ENCODE measurements around the gene PZP. TPM values are rescaled to one million over a fixed set of nuclear protein-coding genes. Genes with fewer than 3 reads are reported as not detected.

The PZP gene
- total and polyA plus RNA-seq, 3 experiments from 2014 or later, result 0.28 TPM; not detected in 2

GRCh38 chr12:9106067-9106466 lies 102.1 kb downstream of the PZP start:
- Histone ChIP-seq H3K4me3 (ENCODE audit: low read length) (no peak overlapping the region), H3K4me1 (ENCODE audit: insufficient read depth, low read length) (no peaks in the 10 kb centered on the region), H3K36me3 (ENCODE audit: insufficient read depth, low read length) (no peaks in the 10 kb centered on the region), H3K27ac (ENCODE audit: low read depth, low read length) (no peak overlapping the region), H3K9me3 (ENCODE audit: low read length) (no peaks in the 10 kb centered on the region), H3K27me3 (ENCODE audit: insufficient read depth, low read length, poor library complexity, severe bottlenecking) (no peaks in the 10 kb centered on the region)
- no peaks in the 10 kb centered on the region for H3K27me3 Mint-ChIP-seq
- peaks cover 4 to 32% (median 5%) of the 10 kb centered on the region in 3 donors for H3K36me3 Mint-ChIP-seq
- peaks cover 15 to 24% (median 17%) of the 10 kb centered on the region in 3 donors for H3K4me1 Mint-ChIP-seq
- H3K9me3 Mint-ChIP-seq, result no peaks in the 10 kb centered on the region
- no peak for DNase-seq
- no peak overlapping the region for H3K4me3 Mint-ChIP-seq
- ChIA-PET POLR2A (no interaction called here), CTCF (no interaction called here)
- H3K27ac Mint-ChIP-seq, result peak overlapping the region in 1 of 8 donors; percentile 27

DNA sequence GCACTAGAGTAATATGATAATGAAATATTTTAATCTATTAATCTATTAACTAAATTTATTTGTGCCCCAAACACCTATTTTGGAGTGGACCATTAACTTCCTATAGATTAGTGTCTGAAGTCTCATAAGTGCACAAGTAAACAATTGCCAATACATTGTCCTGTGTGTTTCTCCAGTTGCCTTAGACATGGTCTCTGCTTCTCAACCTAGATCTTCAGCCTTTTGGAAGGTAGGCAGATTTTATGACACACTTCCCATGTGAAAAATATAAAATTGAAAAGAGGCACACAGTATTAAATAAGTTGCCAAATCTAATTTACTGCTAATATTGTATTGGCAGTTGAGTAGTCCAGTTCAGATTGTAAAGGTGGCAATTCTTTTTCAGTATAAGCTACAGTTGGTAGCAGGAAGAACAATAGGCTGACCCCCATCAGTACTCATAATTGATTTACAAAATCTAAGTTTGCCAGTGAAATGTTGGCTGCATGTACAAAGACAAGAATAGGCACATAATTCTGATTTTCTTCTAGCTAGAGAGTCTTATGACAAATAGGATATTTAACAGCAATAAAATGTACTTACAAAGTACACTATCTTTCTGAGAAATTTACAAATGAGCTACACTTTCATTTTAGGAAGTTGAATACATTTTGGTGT lies 103.3 kb downstream of the PZP start:
- peaks cover 18 to 27% (median 19%) of the 10 kb centered on the region in 3 donors for H3K4me1 Mint-ChIP-seq

DNA sequence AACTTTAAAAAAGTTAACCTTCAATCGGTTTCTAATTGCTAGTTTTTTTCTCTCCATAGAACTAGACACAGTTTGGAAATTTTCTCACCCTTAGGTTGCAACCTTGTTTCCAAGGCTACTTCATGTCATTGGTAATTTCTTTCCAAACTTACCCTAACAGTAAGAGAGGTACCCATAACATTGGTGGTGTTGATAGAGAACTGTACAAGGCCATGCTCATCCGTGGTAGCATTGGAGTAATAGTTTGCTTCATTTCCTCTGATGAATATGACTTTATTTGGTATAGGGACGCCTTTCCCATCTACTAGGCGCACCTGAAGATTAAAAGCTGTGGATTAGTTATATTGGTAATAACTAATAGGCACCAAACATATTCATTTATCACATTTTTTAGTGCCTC lies 104.1 kb downstream of the PZP start:
- peaks cover 7 to 43% (median 10%) of the 10 kb centered on the region in 3 donors for H3K36me3 Mint-ChIP-seq
- Histone ChIP-seq H3K4me1 (ENCODE audit: insufficient read depth, low read length) (no peaks in the 10 kb centered on the region), H3K4me3 (ENCODE audit: low read length) (no peak overlapping the region), H3K27me3 (ENCODE audit: insufficient read depth, low read length, poor library complexity, severe bottlenecking) (no peaks in the 10 kb centered on the region), H3K27ac (ENCODE audit: low read depth, low read length) (no peak overlapping the region), H3K9me3 (ENCODE audit: low read length) (no peaks in the 10 kb centered on the region), H3K36me3 (ENCODE audit: insufficient read depth, low read length) (peaks cover 3% of the 10 kb centered on the region)
- no peaks in the 10 kb centered on the region for H3K9me3 Mint-ChIP-seq
- DNase-seq, result no peak
- ChIA-PET POLR2A (no interaction called here), CTCF (interaction anchor here (1.3 kb wide), 1 partner anchor 13 kb away, joined by 3 read pairs; no protein-coding TSS in a partner anchor)
- H3K27me3 Mint-ChIP-seq, result no peaks in the 10 kb centered on the region
- peak overlapping the region in 1 of 8 donors; percentile 4 for H3K27ac Mint-ChIP-seq
- no peak overlapping the region for H3K4me3 Mint-ChIP-seq
- H3K4me1 Mint-ChIP-seq, result peaks cover 16 to 27% (median 21%) of the 10 kb centered on the region in 3 donors

More for the DNA sequence above, 103.3 kb downstream of the PZP start:
- H3K9me3 ChIP-seq (ENCODE audit: low read length), result no peaks in the 10 kb centered on the region
- POLR2A ChIA-PET, result interaction anchor here (0.5 kb wide), 1 partner anchor 11 kb away, joined by 3 read pairs; the partner anchor contains the start of gene A2M
- no peak overlapping the region for H3K27ac ChIP-seq (ENCODE audit: low read depth, low read length)
- H3K4me1 ChIP-seq (ENCODE audit: insufficient read depth, low read length), result no peaks in the 10 kb centered on the region
- Mint-ChIP-seq H3K27ac (peak overlapping the region in 1 of 8 donors; percentile 68), H3K27me3 (no peaks in the 10 kb centered on the region), H3K9me3 (no peaks in the 10 kb centered on the region), H3K36me3 (peaks cover 5 to 38% (median 7%) of the 10 kb centered on the region in 3 donors), H3K4me3 (no peak overlapping the region)
- no peak for DNase-seq
- no peaks in the 10 kb centered on the region for H3K27me3 ChIP-seq (ENCODE audit: insufficient read depth, low read length, poor library complexity, severe bottlenecking)
- no peak overlapping the region for H3K4me3 ChIP-seq (ENCODE audit: low read length)
- H3K36me3 ChIP-seq (ENCODE audit: insufficient read depth, low read length), result no peaks in the 10 kb centered on the region
- CTCF ChIA-PET, result interaction anchor here (1.3 kb wide), 1 partner anchor 13 kb away, joined by 3 read pairs; no protein-coding TSS in a partner anchor

DNA sequence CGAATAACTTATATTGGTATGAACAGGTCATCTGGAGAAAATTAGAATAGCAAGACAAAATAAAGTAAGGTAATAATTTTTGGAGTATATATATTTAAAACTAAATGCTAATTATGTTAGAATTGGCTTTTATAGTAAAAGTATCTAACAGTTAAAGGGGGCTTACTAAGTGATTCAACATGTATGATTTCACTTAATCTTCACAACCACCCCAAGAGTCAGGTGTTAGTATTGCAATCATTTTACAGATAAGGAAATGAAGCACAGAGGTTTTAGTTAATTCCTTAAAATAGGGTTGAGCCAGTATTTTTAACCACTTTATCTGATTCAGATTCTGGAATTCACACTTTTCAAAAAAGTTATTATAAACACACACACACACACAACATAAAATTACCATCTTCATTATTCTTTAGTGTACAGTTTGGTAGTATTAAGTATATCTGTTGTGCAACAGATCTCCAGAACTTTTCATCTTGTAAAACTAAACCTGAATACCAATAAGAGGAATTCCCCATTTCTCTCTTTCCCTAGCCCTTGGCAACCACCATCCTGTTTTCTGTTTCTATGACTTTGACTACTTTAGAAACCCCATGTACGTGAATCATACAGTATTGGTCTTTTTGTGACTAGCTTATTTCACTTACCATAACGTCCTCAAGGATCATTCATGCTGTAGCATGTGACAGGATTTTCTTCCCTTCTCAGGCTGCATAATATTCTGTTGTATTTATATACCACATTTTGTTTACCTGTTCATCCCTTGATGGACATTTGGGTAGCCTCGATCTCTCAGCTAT lies 104.9 kb downstream of the PZP start:
- Mint-ChIP-seq H3K4me3 (no peak overlapping the region), H3K4me1 (peaks cover 9 to 21% (median 16%) of the 10 kb centered on the region in 3 donors), H3K36me3 (peaks cover 4 to 41% (median 12%) of the 10 kb centered on the region in 3 donors), H3K27me3 (no peaks in the 10 kb centered on the region), H3K9me3 (no peaks in the 10 kb centered on the region), H3K27ac (peak overlapping the region in 3 of 8 donors; percentile 4 to 64 (median 55))
- peaks cover 3% of the 10 kb centered on the region for H3K36me3 ChIP-seq (ENCODE audit: insufficient read depth, low read length)
- POLR2A ChIA-PET, result no interaction called here
- no peak overlapping the region for H3K4me3 ChIP-seq (ENCODE audit: low read length)
- H3K4me1 ChIP-seq (ENCODE audit: insufficient read depth, low read length), result no peaks in the 10 kb centered on the region
- no peak for DNase-seq
- no peaks in the 10 kb centered on the region for H3K27me3 ChIP-seq (ENCODE audit: insufficient read depth, low read length, poor library complexity, severe bottlenecking)
- CTCF ChIA-PET, result interaction anchor here (1.3 kb wide), 1 partner anchor 14 kb away, joined by 3 read pairs; no protein-coding TSS in a partner anchor
- H3K27ac ChIP-seq (ENCODE audit: low read depth, low read length), result no peak overlapping the region
- no peaks in the 10 kb centered on the region for H3K9me3 ChIP-seq (ENCODE audit: low read length)

DNA sequence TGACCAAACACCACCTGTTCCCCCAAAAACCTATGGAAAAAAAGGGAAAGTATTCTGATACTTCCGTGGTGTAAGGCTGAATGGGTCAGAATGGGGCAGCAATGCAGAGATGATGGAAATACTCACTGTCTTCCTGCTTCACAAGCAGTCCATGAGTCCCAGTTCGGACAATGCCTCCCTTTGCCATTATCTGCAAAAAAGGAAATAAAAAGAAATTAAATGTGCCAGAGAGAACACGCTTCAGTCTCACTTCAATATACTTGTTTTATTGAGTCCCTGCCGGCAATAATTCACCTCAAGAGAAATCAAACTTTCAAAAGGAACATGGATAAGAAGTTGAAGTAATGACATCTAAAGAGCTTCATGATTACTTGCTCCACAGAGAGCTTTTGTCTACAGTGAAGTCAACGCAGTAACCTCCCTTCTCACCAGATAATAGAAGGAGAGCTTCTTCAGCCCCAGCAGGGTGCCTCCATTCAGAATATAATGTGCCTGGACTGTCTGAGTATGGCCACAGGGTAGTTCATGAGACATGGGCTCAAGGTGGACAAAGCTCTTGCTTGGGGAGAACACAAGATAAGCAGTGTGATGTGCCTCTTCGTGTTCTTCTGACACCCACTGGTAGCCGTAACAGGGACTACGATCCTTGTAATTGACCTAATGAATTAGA lies 107.0 kb downstream of the PZP start:
- Histone ChIP-seq H3K27ac (ENCODE audit: low read depth, low read length) (no peak overlapping the region), H3K27me3 (ENCODE audit: insufficient read depth, low read length, poor library complexity, severe bottlenecking) (no peaks in the 10 kb centered on the region), H3K36me3 (ENCODE audit: insufficient read depth, low read length) (peaks cover 3% of the 10 kb centered on the region), H3K9me3 (ENCODE audit: low read length) (no peaks in the 10 kb centered on the region), H3K4me1 (ENCODE audit: insufficient read depth, low read length) (no peaks in the 10 kb centered on the region), H3K4me3 (ENCODE audit: low read length) (no peak overlapping the region)
- Mint-ChIP-seq H3K36me3 (peaks cover 4 to 47% (median 8%) of the 10 kb centered on the region in 3 donors), H3K4me1 (peaks cover 8 to 25% (median 22%) of the 10 kb centered on the region in 3 donors), H3K27ac (no peak overlapping the region), H3K4me3 (no peak overlapping the region), H3K9me3 (no peaks in the 10 kb centered on the region), H3K27me3 (no peaks in the 10 kb centered on the region)
- ChIA-PET CTCF (no interaction called here), POLR2A (no interaction called here)
- no peak for DNase-seq

GRCh38 chr12:9099552-9100190 lies 108.5 kb downstream of the PZP start:
- H3K27ac Mint-ChIP-seq, result no peak overlapping the region
- Histone ChIP-seq H3K9me3 (ENCODE audit: low read length) (no peaks in the 10 kb centered on the region), H3K27me3 (ENCODE audit: insufficient read depth, low read length, poor library complexity, severe bottlenecking) (no peaks in the 10 kb centered on the region), H3K36me3 (ENCODE audit: insufficient read depth, low read length) (peaks cover 3% of the 10 kb centered on the region), H3K4me3 (ENCODE audit: low read length) (no peak overlapping the region), H3K4me1 (ENCODE audit: insufficient read depth, low read length) (no peaks in the 10 kb centered on the region), H3K27ac (ENCODE audit: low read depth, low read length) (no peak overlapping the region)
- H3K9me3 Mint-ChIP-seq, result no peaks in the 10 kb centered on the region
- POLR2A ChIA-PET, result no interaction called here
- H3K27me3 Mint-ChIP-seq, result no peaks in the 10 kb centered on the region
- peaks cover 4 to 44% (median 8%) of the 10 kb centered on the region in 3 donors for H3K36me3 Mint-ChIP-seq
- DNase-seq, result no peak
- H3K4me3 Mint-ChIP-seq, result no peak overlapping the region
- peaks cover 5 to 24% (median 20%) of the 10 kb centered on the region in 3 donors for H3K4me1 Mint-ChIP-seq
- CTCF ChIA-PET, result no interaction called here

Measured in CD8-positive, alpha-beta memory T cell (primary cell).